HEK293 (cell line): ENCODE results near the gene TRAK1.

Experiments used
- CTCF ChIA-PET: fragments of 350-600 bp; formaldehyde crosslinking; extraction: SDS; loops from one replicate; lab custom pipeline; 2021; ENCODE audit warnings: antibody characterized with exemption; lab: Yijun Ruan, JAX
- POLR2A ChIA-PET: fragments of 300-600 bp; formaldehyde crosslinking; extraction: SDS; loops from one replicate; lab custom pipeline; 2020; ENCODE audit warnings: antibody characterized with exemption, inconsistent platforms; lab: Yijun Ruan, JAX
- H3K27ac ChIP-seq: fragments of 200-500 bp; sonication (Bioruptor generic); 2 replicates; pipeline ENCODE4 v1.5.1; 2014; ENCODE audit warnings: low read depth, low read length, control low read depth, inconsistent platforms; ENCODE audit errors: extremely low read depth
- H3K36me3 ChIP-seq, 2 experiments: fragments of 200-500 bp in 1 of 2; sonication (Bioruptor generic) in 1 of 2; 1 replicate in 1 of 2; 2 replicates in 1 of 2; pipeline ENCODE4 v1.5.1; 2014 to 2017; ENCODE audit warnings: inconsistent platforms in 2 of 2, low read length in 2 of 2; ENCODE audit not compliant: control insufficient read depth in 2 of 2, insufficient read depth in 1 of 2
- H3K4me1 ChIP-seq: fragments of 200-500 bp; sonication (Bioruptor generic); 2 replicates; pipeline ENCODE4 v1.5.1; 2014; ENCODE audit warnings: mild to moderate bottlenecking, low read length, inconsistent platforms; ENCODE audit not compliant: control insufficient read depth, insufficient read depth
- H3K4me3 ChIP-seq: 2 replicates; pipeline ENCODE4 v1.5.1; 2011; ENCODE audit warnings: low read depth, mild to moderate bottlenecking, control low read depth, low read length, moderate library complexity
- H3K9me3 ChIP-seq: fragments of 200-500 bp; sonication (Bioruptor generic); 2 replicates; pipeline ENCODE4 v1.5.1; 2014; ENCODE audit warnings: low read depth, low read length, inconsistent platforms; ENCODE audit not compliant: control insufficient read depth, insufficient read depth
- ELK4 ChIP-seq: IDR thresholded peaks from 2 replicates; pipeline ENCODE4 v1.6.1; 2011; ENCODE audit warnings: mild to moderate bottlenecking, low read depth, low read length, borderline replicate concordance
- KLF16 ChIP-seq: fragments of 450-650 bp; formaldehyde crosslinking; IDR thresholded peaks from 2 replicates; pipeline ENCODE4 v1.5.1; 2017; ENCODE audit warnings: missing biosample characterization, missing genetic modification characterization
- KLF17 ChIP-seq: fragments of 450-650 bp; formaldehyde crosslinking; IDR thresholded peaks from 2 replicates; pipeline ENCODE4 v1.5.1; 2016; ENCODE audit warnings: missing biosample characterization, missing genetic modification characterization
- SP3 ChIP-seq: fragments of 450-650 bp; formaldehyde crosslinking; IDR thresholded peaks from 2 replicates; pipeline ENCODE4 v1.5.1; 2016; ENCODE audit warnings: missing biosample characterization, missing genetic modification characterization
- YY2 ChIP-seq: fragments of 450-650 bp; formaldehyde crosslinking; IDR thresholded peaks from 2 replicates; pipeline ENCODE4 v1.5.1; 2016; ENCODE audit warnings: missing biosample characterization, missing genetic modification characterization
- ZBTB6 ChIP-seq: fragments of 450-650 bp; formaldehyde crosslinking; IDR thresholded peaks from 2 replicates; pipeline ENCODE4 v1.5.1; 2017; ENCODE audit warnings: missing biosample characterization, missing genetic modification characterization
- ZFHX2 ChIP-seq: fragments of 450-650 bp; formaldehyde crosslinking; conservative IDR thresholded peaks from 2 replicates; pipeline ENCODE4 v1.5.1; 2016; ENCODE audit warnings: missing biosample characterization, missing genetic modification characterization
- ZNF10 ChIP-seq: fragments of 450-650 bp; formaldehyde crosslinking; IDR thresholded peaks from 2 replicates; pipeline ENCODE4 v1.5.1; 2017; ENCODE audit warnings: missing biosample characterization, missing genetic modification characterization
- ZNF133 ChIP-seq: fragments of 450-650 bp; formaldehyde crosslinking; IDR thresholded peaks from 2 replicates; pipeline ENCODE4 v1.5.1; 2016; ENCODE audit warnings: missing biosample characterization, missing genetic modification characterization
- ZNF148 ChIP-seq: fragments of 450-650 bp; formaldehyde crosslinking; IDR thresholded peaks from 2 replicates; pipeline ENCODE4 v1.5.0; 2017; ENCODE audit warnings: missing biosample characterization, missing genetic modification characterization, borderline replicate concordance
- ZNF202 ChIP-seq: fragments of 450-650 bp; formaldehyde crosslinking; IDR thresholded peaks from 2 replicates; pipeline ENCODE4 v1.5.1; 2016; ENCODE audit warnings: missing biosample characterization, missing genetic modification characterization, borderline replicate concordance
- ZNF274 ChIP-seq, 2 experiments: fragments of 200-500 bp in 1 of 2; fragments of 450-650 bp in 1 of 2; sonication (Bioruptor generic) in 1 of 2; formaldehyde crosslinking in 1 of 2; IDR thresholded peaks; 2 replicates each; pipeline versions ENCODE4 v1.5.1 to v1.6.1; 2014 to 2016; ENCODE audit warnings: borderline replicate concordance in 1 of 2, inconsistent platforms in 1 of 2, low read length in 1 of 2, missing biosample characterization in 1 of 2, missing genetic modification characterization in 1 of 2
- ZNF280C ChIP-seq: fragments of 450-650 bp; formaldehyde crosslinking; IDR thresholded peaks from 2 replicates; pipeline ENCODE4 v1.5.1; 2016; ENCODE audit warnings: missing biosample characterization, missing genetic modification characterization
- ZNF350 ChIP-seq: fragments of 450-650 bp; formaldehyde crosslinking; IDR thresholded peaks from 2 replicates; pipeline ENCODE4 v1.5.0; 2017; ENCODE audit warnings: missing biosample characterization, mild to moderate bottlenecking, missing genetic modification characterization
- ZNF37A ChIP-seq: fragments of 450-650 bp; IDR thresholded peaks from 2 replicates; pipeline ENCODE4 v1.5.1; 2018; ENCODE audit warnings: missing biosample characterization, missing genetic modification characterization
- ZNF391 ChIP-seq: fragments of 450-650 bp; formaldehyde crosslinking; IDR thresholded peaks from 2 replicates; pipeline ENCODE4 v1.5.1; 2016; ENCODE audit warnings: low read depth, missing biosample characterization, missing genetic modification characterization, borderline replicate concordance
- ZNF426 ChIP-seq: fragments of 450-650 bp; formaldehyde crosslinking; IDR thresholded peaks from 2 replicates; pipeline ENCODE4 v1.5.1; 2017; ENCODE audit warnings: missing biosample characterization, missing genetic modification characterization, mild to moderate bottlenecking, inconsistent platforms, moderate library complexity
- ZNF623 ChIP-seq: fragments of 450-650 bp; formaldehyde crosslinking; IDR thresholded peaks from 2 replicates; pipeline ENCODE4 v1.5.1; 2016; ENCODE audit warnings: missing biosample characterization, missing genetic modification characterization
- ZNF677 ChIP-seq: fragments of 450-650 bp; IDR thresholded peaks from 2 replicates; pipeline ENCODE4 v1.5.0; 2018; ENCODE audit warnings: missing biosample characterization, mild to moderate bottlenecking, missing genetic modification characterization, moderate library complexity
- ZSCAN18 ChIP-seq: fragments of 450-650 bp; formaldehyde crosslinking; IDR thresholded peaks from 2 replicates; pipeline ENCODE4 v1.5.1; 2016; ENCODE audit warnings: missing biosample characterization, missing genetic modification characterization

The TRAK1 gene

GRCh38 chr3:42271786-42272185 is 180.6 kb downstream of the TRAK1 start (continued):
- TF ChIP-seq ELK4 (no peak), ZNF148 (tag by site-specific recombination) (no peak), ZBTB6 (no peak), ZNF10 (tag by site-specific recombination) (no peak), ZSCAN18 (tag by site-specific recombination) (no peak), ZNF280C (no peak), ZNF391 (tag by site-specific recombination) (no peak), ZNF133 (tag by site-specific recombination) (no peak), ZNF350 (tag by site-specific recombination) (no peak), YY2 (tag by site-specific recombination) (no peak), ZNF677 (tag by site-specific recombination) (no peak), ZNF623 (tag by site-specific recombination) (no peak), ZNF426 (tag by site-specific recombination) (no peak), ZNF274 (IDR thresholded peaks at IDR 0.05; ENCODE audit: low read length) (no peak), ZNF274 (tag by site-specific recombination; IDR thresholded peaks at IDR 0.05; ENCODE audit: borderline replicate concordance) (no peak)
- TF ChIP-seq, all 188 proteins: peak for 0

- POLR2A ChIA-PET, result no interaction called here
- CTCF ChIA-PET, result interaction anchor here (1.2 kb wide), 1 partner anchor 26 kb away, joined by 3 read pairs; no protein-coding TSS in a partner anchor
Measured at GRCh38 chr3:42273361-42273760, 182.2 kb downstream of the TRAK1 start.

More at GRCh38 chr3:42273361-42273760, 182.2 kb downstream of the TRAK1 start:
- Histone ChIP-seq H3K4me3 (no peak overlapping the region), H3K36me3 (no peaks in the 10 kb centered on the region), H3K9me3 (no peaks in the 10 kb centered on the region), H3K4me1 (no peaks in the 10 kb centered on the region), H3K27ac (no peak overlapping the region)
- TF ChIP-seq KLF17 (tag by site-specific recombination), result no peak
- no peak for TF ChIP-seq ZNF202
- TF ChIP-seq ZFHX2, result no peak
- TF ChIP-seq KLF16, result no peak
- no peak for TF ChIP-seq ZNF37A (tag by site-specific recombination)
- no peak for TF ChIP-seq SP3 (tag by site-specific recombination)
